ENCODE results near the gene YPEL3.

Gene YPEL3

GRCh38 chr16:30053376-30054015 is 42.5 kb downstream of the YPEL3 start:
- Mint-ChIP-seq H3K9me3 (no peaks in the 10 kb centered on the region), H3K36me3 (no peaks in the 10 kb centered on the region), H3K27ac (no peak overlapping the region), H3K4me3 (peak overlapping the region; percentile 73), H3K27me3 (no peaks in the 10 kb centered on the region), H3K4me1 (peaks cover 22% of the 10 kb centered on the region)

GRCh38 chr16:30052671-30053372 is 43.2 kb downstream of the YPEL3 start:
- Mint-ChIP-seq H3K9me3 (no peaks in the 10 kb centered on the region), H3K4me1 (peaks cover 22% of the 10 kb centered on the region), H3K36me3 (no peaks in the 10 kb centered on the region), H3K27ac (peak overlapping the region; percentile 90), H3K27me3 (no peaks in the 10 kb centered on the region), H3K4me3 (peak overlapping the region; percentile 90)

DNA sequence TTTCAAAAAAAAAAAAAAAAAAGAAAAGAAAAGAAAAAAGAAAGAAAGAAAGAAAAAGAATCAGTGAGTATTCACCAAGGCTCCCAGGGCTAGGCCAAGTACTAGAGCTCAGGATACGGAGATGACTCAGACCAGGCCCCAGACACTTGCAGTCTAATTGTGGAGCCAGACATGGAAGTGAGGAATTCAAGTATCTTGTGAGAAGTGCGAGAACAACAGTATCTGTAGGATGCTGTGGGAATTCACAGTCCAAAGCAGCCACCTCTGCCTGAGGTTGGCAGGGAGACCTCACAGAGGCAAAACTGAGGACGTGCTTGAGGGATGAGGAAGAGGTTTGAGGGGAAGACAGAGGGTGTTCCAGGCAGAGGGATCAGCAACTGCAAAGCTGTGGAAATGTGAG is 44.5 kb downstream of the YPEL3 start:
- peak overlapping the region; percentile 8 for H3K27ac Mint-ChIP-seq
- no peaks in the 10 kb centered on the region for H3K36me3 Mint-ChIP-seq
- peak overlapping the region; percentile 58 for H3K4me3 Mint-ChIP-seq
- no peaks in the 10 kb centered on the region for H3K27me3 Mint-ChIP-seq
- H3K4me1 Mint-ChIP-seq, result peaks cover 22% of the 10 kb centered on the region
- no peaks in the 10 kb centered on the region for H3K9me3 Mint-ChIP-seq

- Mint-ChIP-seq H3K4me3 (no peak overlapping the region), H3K27me3 (no peaks in the 10 kb centered on the region), H3K4me1 (peaks cover 17% of the 10 kb centered on the region), H3K9me3 (no peaks in the 10 kb centered on the region), H3K27ac (no peak overlapping the region), H3K36me3 (no peaks in the 10 kb centered on the region)
Observed at GRCh38 chr16:30049871-30050270, 46.1 kb downstream of the YPEL3 start.

DNA sequence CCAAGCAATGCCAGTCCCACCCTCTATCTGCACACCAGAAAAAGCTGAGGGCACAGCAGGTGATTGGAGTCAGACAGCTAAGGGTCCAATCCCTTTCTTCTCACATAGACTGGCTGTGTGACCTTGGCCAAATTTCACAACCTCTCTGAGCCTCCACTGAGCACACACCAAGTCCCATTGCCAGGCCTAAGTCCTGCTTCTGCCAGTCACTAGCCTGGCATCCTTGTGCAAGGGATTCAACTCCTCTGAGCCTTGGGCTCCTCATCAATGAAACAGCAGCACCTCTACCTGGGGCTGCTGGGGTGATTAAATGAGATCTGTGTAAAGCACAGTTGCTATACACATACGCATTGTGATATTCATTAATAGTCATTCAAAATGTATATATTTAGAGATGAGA is 49.4 kb downstream of the YPEL3 start:
- no peak overlapping the region for H3K4me3 Mint-ChIP-seq
- H3K4me1 Mint-ChIP-seq, result peaks cover 2% of the 10 kb centered on the region
- H3K9me3 Mint-ChIP-seq, result no peaks in the 10 kb centered on the region
- H3K27ac Mint-ChIP-seq, result no peak overlapping the region
- H3K36me3 Mint-ChIP-seq, result no peaks in the 10 kb centered on the region
- H3K27me3 Mint-ChIP-seq, result no peaks in the 10 kb centered on the region

DNA sequence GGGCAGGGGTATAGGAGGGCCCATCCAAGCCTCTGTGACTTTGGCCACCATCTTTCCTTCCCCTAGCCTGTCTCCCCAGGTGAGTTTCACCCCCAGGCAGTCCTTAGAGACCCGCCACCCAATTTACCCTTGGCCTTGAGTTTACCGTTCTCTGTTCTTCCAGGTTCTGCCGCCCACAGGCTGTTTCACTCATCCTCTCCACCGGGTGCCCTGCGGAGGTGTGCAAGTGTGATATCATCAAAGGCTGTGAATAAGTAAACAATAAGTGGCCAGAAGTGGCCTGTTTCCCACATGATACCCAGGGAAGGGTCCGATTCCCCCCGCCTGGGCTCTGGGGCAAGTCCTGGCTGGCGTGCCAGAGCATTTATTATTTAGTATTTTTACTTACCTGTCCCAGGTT is 49.8 kb downstream of the YPEL3 start:
- H3K9me3 Mint-ChIP-seq, result no peaks in the 10 kb centered on the region
- no peaks in the 10 kb centered on the region for H3K27me3 Mint-ChIP-seq
- H3K27ac Mint-ChIP-seq, result no peak overlapping the region
- H3K4me3 Mint-ChIP-seq, result no peak overlapping the region
- no peaks in the 10 kb centered on the region for H3K36me3 Mint-ChIP-seq
- no peaks in the 10 kb centered on the region for H3K4me1 Mint-ChIP-seq

All from activated naive CD4-positive, alpha-beta T cell treated with anti-CD3 and anti-CD28 coated beads, Interleukin-2, amount 50 U/mL, for 24 hours (primary cell).